GM19438 (cell line): ENCODE results near the gene USP47.
A peak's percentile ranks its signal among the peaks of the same experiment; 100 is the strongest.
"Not testable (repeated sequence)": the region's sequence is repeated elsewhere in the genome, so short reads cannot be mapped to it uniquely, and the experiment has no call there.

Experiments used
- ATAC-seq: cut with Tn5 transposase; IDR thresholded peaks from one replicate; pipeline ENCODE4 v1.9.1; 2021; ENCODE audit warnings: low read depth; ENCODE audit not compliant: unreplicated experiment

USP47 gene

GRCh38 chr11:11821899-11822298, 19.9 kb upstream of the USP47 start:
- no peak for ATAC-seq

DNA sequence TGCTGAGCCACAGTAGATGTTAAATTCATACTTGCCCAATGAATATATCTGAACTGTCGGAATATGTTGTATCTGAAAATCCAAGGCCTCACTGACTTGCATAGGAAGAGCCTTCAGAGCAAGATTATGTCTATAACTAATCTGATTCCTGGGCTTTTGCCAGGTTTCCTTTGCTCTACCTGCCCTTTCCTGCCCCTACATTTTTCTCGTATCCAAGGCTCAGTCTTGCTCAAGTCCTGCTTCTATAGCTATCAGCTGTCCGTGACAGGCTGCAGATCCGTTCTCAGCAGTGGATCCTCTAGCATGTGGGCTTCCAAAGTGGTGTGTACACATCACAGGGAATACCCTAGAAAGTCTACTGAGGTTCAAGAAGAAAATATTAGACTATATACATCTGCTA, 18.8 kb upstream of the USP47 start:
- no peak for ATAC-seq

DNA sequence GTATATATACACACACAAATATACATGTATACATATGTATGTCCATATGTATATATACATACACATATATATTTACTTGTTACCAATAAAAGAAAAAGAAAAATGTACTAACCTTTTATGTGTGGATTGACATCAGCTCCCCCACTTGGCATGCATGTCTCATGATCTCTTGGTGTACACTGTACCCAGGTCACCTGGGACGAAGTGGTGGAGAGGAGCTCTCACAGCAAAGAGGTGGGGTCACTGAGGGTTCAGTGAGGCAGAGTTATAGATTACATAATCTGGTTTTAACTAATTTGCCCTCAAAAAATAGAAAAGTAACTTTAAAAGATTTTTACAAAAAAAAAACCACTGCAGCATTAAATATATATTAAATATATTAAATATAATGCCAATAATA, 15.5 kb upstream of the USP47 start:
- no peak for ATAC-seq

- no peak for ATAC-seq
Observed at GRCh38 chr11:11827272-11827671, 14.5 kb upstream of the USP47 start.

DNA sequence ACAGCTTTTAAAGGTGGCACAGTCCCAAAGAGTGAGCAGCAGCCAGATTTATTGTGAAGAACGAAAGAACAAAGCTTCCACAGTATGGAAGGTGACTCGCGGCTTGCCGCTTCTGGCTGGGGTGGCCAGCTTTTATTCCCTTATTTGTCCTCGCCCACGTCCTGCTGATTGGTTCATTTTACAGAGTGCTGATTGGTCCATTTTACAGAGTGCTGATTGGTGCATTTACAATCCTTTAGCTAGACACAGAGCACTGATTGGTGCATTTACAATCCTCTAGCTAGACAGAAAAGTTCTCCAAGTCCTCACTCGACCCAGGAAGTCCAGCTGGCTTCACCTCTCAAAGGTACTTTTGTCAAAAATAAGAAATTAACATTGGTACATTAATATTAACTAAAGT, 10.4 kb upstream of the USP47 start:
- ATAC-seq: not testable (repeated sequence)

DNA sequence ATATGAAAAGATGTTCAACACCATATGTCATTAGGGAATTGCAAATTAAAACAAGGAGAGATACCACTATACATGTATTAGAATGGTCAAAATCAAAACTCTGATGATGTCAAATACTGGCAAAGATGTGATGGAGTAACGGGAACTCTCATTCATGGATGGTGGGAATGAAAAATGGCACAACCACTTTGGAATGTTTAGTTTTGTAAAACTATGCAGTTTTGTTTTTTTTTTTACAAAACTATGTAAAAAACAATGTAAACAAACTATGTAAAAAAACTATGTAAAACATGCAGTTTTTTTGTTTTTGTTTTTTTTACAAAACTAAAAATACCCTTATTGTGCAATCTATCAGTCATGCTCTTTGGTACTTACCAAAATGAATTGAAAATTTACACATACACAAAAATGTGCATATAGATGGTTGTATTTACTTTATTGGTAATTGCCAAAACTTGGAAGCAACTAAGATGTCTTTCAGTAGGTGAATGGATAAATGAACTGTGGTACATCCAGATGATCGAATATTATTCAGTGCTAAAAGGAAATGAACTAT, 5.0 kb upstream of the USP47 start:
- ATAC-seq: no peak

- no peak for ATAC-seq
Observed at GRCh38 chr11:11839718-11840117, 2.1 kb upstream of the USP47 start.

DNA sequence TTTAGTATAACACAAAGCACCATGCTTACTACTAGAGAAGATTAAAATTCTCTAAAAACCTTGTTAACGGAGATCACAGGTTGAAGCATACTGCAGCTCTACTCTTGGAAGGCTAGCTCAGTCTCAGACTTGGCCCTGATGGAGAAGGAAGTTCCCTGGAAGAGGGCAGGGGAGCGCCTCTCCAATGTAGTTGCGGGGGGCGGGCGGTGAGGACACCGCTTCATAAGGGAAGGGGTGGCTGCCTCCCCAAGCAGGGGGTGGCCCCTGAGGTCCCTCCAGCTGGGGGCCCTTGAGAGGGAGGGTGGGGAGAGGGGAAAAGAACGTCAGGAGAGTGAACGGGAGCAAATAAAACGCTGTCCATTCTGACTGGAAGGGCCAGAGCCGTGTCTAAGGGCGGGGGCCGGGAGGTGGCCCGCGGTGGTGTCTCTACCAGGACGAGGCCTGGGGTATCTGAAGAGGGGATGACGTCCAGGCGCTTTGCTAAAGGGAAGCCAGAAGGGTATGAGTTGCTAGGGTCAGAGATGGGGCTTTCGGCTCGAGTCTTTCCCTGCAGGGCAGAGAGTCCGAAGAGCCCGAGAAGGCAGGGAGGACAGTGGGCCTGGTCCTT, 553 bp upstream of the USP47 start:
- peak; percentile 44 for ATAC-seq

DNA sequence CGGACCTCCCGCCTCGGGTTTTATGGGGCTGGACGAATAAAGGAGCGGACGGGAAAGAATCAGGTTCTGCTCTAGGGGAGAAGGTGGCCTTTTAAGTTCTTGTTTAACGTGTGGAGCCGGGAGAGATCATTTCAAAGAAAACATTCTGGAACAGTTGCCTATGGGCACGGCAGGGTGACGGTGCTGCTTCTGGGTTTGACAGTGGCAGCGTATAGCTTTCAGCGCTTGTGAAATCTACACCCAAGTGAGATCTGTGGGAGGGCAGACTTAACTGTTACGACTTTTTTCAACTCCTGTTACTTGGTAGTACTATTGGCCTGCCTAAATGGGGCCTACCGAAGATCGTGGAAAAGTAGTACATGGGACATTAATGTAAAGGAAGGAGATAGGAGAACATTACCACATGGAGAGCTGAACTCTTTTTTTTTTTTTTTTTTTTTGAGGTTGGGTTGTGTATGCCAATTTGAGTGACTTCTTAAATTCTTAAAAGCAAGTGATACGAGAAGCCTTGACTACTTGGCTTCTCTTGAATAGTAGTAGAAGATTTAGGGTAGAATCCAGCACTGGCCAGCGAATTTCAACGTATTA, 743 bp downstream of the USP47 start:
- ATAC-seq: peak; percentile 44

- ATAC-seq: no peak
Observed at GRCh38 chr11:11843211-11843621, 1.4 kb downstream of the USP47 start.

DNA sequence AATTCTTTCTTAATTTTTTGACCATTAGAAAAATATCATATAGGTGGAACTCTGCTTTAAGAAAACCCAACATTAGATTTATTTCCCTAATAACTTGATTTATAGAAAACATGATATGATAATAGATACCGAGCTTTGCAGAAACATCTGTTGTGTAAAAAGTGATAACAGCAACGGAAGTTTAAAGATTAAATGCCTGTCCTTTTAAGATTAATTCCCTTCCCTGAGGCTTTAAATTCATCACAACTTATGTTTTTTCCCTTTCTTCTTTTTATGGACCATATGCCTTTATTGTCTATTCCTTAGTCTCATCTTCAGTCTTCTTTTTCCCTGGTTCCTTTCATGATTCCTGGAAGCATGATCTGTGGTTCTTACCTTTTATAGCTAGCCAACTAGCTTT, 1.9 kb downstream of the USP47 start:
- no peak for ATAC-seq

GRCh38 chr11:11844272-11844671, 2.5 kb downstream of the USP47 start:
- no peak for ATAC-seq

DNA sequence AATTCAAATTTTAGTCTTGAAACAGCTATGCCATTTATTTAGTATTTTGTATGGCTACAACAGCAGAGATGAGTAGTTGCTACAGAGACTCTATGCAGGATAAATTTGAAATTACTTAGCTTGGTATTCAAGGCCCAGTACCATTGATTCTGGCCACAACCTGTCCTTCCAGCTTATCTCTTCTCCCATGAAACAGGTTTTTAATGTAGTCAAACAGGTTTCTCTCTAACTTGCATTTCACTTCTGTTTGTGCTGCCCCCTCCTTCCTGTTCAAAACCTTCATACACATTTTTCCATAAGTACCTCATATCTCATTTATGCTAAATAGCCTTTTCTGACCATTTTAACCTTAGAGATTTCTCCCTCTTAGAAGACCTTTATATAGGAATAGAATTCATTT, 3.3 kb downstream of the USP47 start:
- no peak for ATAC-seq

GRCh38 chr11:11845551-11845950, 3.8 kb downstream of the USP47 start:
- ATAC-seq: no peak

GRCh38 chr11:11847082-11847481, 5.3 kb downstream of the USP47 start:
- ATAC-seq: no peak

DNA sequence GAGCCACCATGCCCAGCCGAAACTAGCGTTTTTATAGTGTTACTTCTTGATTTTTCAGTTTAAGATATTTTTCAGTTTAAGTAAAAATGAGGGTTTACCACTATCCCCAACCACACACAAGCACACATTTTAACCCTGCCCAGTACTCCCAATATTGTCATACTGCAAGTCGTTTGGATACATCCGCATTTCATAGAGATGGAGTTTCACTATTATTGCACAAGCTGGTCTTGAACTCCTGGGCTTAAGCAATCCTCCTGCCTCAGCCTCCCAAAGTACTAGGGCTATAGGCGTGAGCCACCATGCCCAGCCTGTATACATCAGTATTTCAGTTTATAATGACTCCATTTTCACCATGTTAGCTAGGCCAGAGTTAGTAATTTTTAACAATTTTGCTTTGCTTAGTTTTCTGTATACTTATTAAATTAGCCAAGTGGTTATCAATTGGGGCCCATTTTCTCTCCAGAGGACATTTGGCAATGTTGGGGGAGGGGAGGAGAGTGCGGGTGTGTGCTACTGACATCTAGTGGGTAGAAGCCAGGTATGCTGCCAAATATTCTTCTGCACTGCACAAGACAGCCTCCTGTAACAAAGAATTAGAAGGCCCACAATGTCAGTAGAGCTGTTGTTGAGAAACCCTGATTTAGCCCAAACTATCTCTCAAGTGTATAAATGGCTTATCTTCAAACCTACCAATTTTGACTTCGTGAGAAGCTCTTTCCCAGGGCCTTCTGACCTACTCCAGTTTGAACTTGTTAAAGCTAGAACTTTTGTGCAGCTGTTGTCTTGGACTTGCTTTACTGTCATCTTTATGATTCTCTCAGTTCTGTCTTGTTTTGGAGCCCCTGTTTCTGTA, 7.3 kb downstream of the USP47 start:
- ATAC-seq: peak; percentile 67

- no peak for ATAC-seq
Observed at GRCh38 chr11:11850668-11851067, 8.9 kb downstream of the USP47 start.

- no peak for ATAC-seq
Observed at GRCh38 chr11:11856638-11857037, 14.9 kb downstream of the USP47 start.

DNA sequence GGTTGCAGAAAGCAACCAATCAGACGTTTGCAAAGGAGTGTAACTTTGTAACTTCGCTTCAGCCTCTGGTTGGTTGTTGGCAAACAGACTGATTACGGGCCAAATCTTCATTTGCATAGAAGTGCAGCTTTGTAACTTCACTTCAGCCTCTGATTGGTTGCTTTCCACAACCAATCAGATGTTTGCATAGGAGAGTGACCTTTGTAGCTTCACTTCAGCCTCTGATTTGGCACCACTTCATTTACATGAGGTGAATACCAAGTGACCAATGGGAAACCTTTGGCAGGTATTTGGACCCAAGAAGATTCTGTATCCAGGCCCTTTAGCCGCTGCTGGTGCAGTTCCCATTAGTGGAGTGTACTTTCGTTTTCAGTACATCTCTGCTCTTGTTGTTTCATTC, 16.0 kb downstream of the USP47 start:
- no peak for ATAC-seq

DNA sequence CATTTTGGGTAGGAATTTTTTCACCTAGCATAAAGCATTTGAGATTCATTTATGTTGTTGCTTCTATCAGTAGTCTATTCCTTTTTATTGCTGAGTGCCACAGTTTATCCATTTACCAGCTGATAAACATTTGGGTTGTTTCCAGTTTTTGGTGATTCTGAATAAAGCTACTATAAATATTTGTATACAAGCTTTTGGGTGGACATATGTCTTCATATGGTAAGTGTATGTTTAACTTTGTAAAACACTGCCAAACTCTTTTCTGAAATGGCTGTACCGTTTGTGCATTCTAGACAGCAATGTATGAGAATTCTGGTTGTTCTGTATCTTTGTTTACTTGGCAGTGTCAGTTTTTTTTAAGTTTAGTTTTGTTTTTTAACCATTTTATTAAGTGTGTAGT, 16.9 kb downstream of the USP47 start:
- ATAC-seq: no peak

DNA sequence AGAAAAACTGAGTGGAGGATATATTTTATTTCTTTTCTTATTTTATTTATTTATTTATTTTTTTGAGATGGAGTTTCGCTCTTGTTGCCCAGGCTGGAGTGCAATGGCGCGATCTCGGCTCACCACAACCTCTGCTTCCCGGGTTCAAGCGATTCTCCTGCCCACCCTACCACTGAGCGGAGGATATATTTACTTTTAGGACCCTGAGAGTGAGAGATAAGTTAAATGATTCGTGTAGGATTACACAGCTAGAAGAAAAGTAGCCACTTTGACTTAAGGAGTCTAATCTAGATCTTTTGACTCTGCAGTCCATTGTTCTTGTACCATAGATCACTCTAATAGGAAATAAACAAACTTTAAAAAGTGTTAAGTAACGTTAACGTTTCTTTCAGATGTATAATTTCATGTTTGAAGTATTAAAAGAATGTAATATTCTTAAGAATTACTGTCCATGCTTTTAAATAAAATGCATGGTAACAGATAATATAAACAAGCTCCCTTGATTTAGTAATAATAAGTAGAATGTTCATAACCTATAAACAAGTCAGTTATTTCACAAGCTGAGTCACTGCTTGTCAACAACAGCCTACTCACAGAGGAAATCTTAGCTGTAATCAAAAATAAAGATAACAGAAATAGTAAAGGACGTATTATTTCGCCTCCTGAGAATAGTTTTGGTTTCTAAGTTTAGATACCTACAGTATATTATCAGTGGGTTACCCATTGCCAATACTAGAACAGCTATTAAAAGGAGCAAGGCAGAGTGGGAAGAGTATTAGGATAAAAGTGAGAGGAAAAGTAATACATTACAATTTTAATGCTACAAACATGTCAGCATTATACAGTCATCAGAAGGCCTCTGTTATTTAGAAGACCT, 18.6 kb downstream of the USP47 start:
- ATAC-seq: no peak
